ENCODE measurements around the gene UBE3A. TPM values are rescaled to one million over a fixed set of nuclear protein-coding genes. Genes with fewer than 3 reads are reported as not detected.

The UBE3A gene
- total RNA-seq, 1 donor from 2014 or later: 42.6 TPM

- DNase-seq (ENCODE audit: extremely low read depth, low read depth, low spot score): no peak
Measured at GRCh38 chr15:25335279-25335678, 103.5 kb downstream of the UBE3A start.

GRCh38 chr15:25333049-25333448 is 105.8 kb downstream of the UBE3A start:
- no peak for DNase-seq (ENCODE audit: extremely low read depth, low read depth, low spot score)

- DNase-seq (ENCODE audit: extremely low read depth, low read depth, low spot score): no peak
Measured at GRCh38 chr15:25332306-25332705, 106.5 kb downstream of the UBE3A start.

- DNase-seq (ENCODE audit: extremely low read depth, low read depth, low spot score): no peak
Measured at GRCh38 chr15:25331860-25332259, 107.0 kb downstream of the UBE3A start.

GRCh38 chr15:25331404-25331803 is 107.4 kb downstream of the UBE3A start:
- DNase-seq (ENCODE audit: extremely low read depth, low read depth, low spot score): no peak

GRCh38 chr15:25329696-25330095 is 109.1 kb downstream of the UBE3A start:
- DNase-seq (ENCODE audit: extremely low read depth, low read depth, low spot score): no peak

- no peak for DNase-seq (ENCODE audit: extremely low read depth, low read depth, low spot score)
Measured at GRCh38 chr15:25327686-25328085, 111.1 kb downstream of the UBE3A start.

- no peak for DNase-seq (ENCODE audit: extremely low read depth, low read depth, low spot score)
Measured at GRCh38 chr15:25325187-25325586, 113.6 kb downstream of the UBE3A start.

- no peak for DNase-seq (ENCODE audit: extremely low read depth, low read depth, low spot score)
Measured at GRCh38 chr15:25323420-25323819, 115.4 kb downstream of the UBE3A start.

GRCh38 chr15:25287823-25288222 is 151.0 kb downstream of the UBE3A start:
- no peak for DNase-seq (ENCODE audit: extremely low read depth, low read depth, low spot score)

All from glomerular endothelial cell (primary cell).